Measurements from ENCODE around the gene F10. TPM values are rescaled to one million over a fixed set of nuclear protein-coding genes. Genes with fewer than 3 reads are reported as not detected.

Gene F10
- total and polyA plus RNA-seq, 2 donors (not counting 3 experiments of a cell fraction or from before 2014, with no cell fraction given), result 0.25 TPM; not detected in 1

DNA sequence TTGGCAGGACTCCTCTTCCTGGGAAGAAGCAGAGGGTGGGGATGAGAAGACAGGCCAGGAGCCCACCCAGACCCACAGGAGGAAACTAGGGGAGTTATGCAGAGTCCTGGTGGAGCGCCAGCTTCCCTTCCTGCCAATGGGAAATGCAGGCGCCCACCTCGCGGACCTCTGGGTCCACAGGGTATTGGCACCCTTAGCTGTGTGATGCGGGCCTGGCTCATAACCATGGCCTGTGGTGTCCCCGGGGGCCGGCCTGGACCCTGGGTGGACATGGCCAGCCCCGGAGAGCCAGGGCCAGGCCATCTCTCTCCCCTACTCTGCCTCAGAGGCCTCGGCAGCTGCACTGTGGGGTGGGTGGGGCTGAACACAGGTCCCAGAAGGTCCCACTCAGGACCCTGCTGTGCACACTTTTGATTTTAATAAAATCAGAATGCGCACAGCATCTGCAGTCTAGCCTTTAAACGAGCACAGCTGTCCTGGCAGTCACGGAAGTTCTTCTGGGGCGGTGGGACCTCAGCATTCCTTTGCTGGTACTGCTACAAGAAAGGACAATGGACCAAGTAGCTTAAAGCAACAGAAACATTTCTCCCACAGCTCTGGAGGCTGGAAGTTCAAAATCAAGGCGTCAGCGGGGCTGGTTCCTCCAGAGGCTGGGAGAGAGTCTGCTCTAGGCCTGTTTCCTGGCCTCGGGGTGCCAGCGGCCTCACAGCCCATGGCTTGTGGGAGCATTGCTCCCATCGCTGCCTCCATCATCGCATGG lies 1.8 kb downstream of the F10 start:
- Histone ChIP-seq H3K9ac (replicated peaks; ENCODE audit: extremely low read depth, insufficient read depth, low read length) (no peak overlapping the region), H3K9me3 (replicated peaks; ENCODE audit: control insufficient read depth, insufficient read depth, low read length) (no peaks in the 10 kb centered on the region), H2AFZ (ENCODE audit: low read depth, low read length) (no peak overlapping the region), H3K27me3 (ENCODE audit: control insufficient read depth in 2 of 2, insufficient read depth in 2 of 2, low read length in 2 of 2) (peaks cover 0 to 2% of the 10 kb centered on the region in 2 experiments), H4K20me1 (replicated peaks; ENCODE audit: control insufficient read depth, extremely low read depth, insufficient read depth, low read length) (no peaks in the 10 kb centered on the region), H3K36me3 (ENCODE audit: control insufficient read depth in 2 of 2, extremely low read depth in 1 of 2, insufficient read depth in 2 of 2, low read length in 2 of 2) (no peaks in the 10 kb centered on the region), H3K79me2 (ENCODE audit: control insufficient read depth, insufficient read depth, low read length) (no peaks in the 10 kb centered on the region), H3K4me3 (replicated peaks in 1 of 3; ENCODE audit: insufficient read depth in 1 of 3, low read depth in 1 of 3, low read length in 3 of 3) (no peak overlapping the region), H3K4me2 (ENCODE audit: insufficient read depth, low read length) (no peak overlapping the region), H3K27ac (ENCODE audit: insufficient read depth, low read depth, low read length) (no peak overlapping the region), H3K9me1 (replicated peaks; ENCODE audit: control insufficient read depth, extremely low read depth, insufficient read depth, low read length) (no peaks in the 10 kb centered on the region), H3K4me1 (ENCODE audit: control insufficient read depth, extremely low read depth, insufficient read depth, low read length) (no peaks in the 10 kb centered on the region)
- TF ChIP-seq EZH2 (IDR thresholded peaks at IDR 0.05; ENCODE audit: borderline replicate concordance, low read depth, low read length, severe bottlenecking) (no peak), POLR2AphosphoS5 (IDR thresholded peaks at IDR 0.05; ENCODE audit: insufficient read depth, low read depth, low read length) (no peak), JUN (IDR thresholded peaks at IDR 0.05; ENCODE audit: borderline replicate concordance, insufficient read depth, insufficient read length, low read depth) (no peak), MYC (IDR thresholded peaks at IDR 0.05; ENCODE audit: low read depth, low read length) (no peak), GATA2 (IDR thresholded peaks at IDR 0.05; ENCODE audit: insufficient read depth, insufficient read length, low read depth, low read length) (no peak), FOS (IDR thresholded peaks at IDR 0.05; ENCODE audit: borderline replicate concordance, insufficient read depth, low read length) (no peak), POLR2A (IDR thresholded peaks at IDR 0.05; ENCODE audit: low read depth, low read length) (no peak)
- TF ChIP-seq, protein P1, sequence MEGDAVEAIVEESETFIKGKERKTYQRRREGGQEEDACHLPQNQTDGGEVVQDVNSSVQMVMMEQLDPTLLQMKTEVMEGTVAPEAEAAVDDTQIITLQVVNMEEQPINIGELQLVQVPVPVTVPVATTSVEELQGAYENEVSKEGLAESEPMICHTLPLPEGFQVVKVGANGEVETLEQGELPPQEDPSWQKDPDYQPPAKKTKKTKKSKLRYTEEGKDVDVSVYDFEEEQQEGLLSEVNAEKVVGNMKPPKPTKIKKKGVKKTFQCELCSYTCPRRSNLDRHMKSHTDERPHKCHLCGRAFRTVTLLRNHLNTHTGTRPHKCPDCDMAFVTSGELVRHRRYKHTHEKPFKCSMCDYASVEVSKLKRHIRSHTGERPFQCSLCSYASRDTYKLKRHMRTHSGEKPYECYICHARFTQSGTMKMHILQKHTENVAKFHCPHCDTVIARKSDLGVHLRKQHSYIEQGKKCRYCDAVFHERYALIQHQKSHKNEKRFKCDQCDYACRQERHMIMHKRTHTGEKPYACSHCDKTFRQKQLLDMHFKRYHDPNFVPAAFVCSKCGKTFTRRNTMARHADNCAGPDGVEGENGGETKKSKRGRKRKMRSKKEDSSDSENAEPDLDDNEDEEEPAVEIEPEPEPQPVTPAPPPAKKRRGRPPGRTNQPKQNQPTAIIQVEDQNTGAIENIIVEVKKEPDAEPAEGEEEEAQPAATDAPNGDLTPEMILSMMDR (IDR thresholded peaks at IDR 0.05; ENCODE audit: extremely low read depth in 1 of 2, insufficient read depth in 1 of 2, low read depth in 1 of 2, low read length in 2 of 2), result no peak
- TF ChIP-seq, protein P2, sequence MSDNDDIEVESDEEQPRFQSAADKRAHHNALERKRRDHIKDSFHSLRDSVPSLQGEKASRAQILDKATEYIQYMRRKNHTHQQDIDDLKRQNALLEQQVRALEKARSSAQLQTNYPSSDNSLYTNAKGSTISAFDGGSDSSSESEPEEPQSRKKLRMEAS (IDR thresholded peaks at IDR 0.05; ENCODE audit: insufficient read depth, insufficient read length), result no peak
- no TSS peak for BruUV-seq (replicated peaks)
- no peak for FAIRE-seq
- CTCF ChIA-PET, result interaction anchor here (0.7 kb wide), 1 partner anchor 10 kb away, joined by 4 read pairs; no protein-coding TSS in a partner anchor
- POLR2A ChIA-PET, result no interaction called here
- intact Hi-C loops (cut with micrococcal nuclease) (no loop called here), dilution Hi-C loops (cut with MboI; ENCODE audit: extremely low pct_ligation_motif_present, low sequenced_read_pairs) (no loop called here)
- DNase-seq (ENCODE audit: low read depth, low spot score), result no peak

Data from endothelial cell of umbilical vein (primary cell).